D721Med (cell line): ENCODE results near the gene CLEC10A.
"Not testable (repeated sequence)": the region's sequence is repeated elsewhere in the genome, so short reads cannot be mapped to it uniquely, and the experiment has no call there.

Experiments used
- DNase-seq: peaks from one replicate; pipeline ENCODE4 v3.0.0; 2011; ENCODE audit warnings: low spot score; ENCODE audit not compliant: insufficient read length
- FAIRE-seq: peaks from 2 replicates; lab custom pipeline; 2011; peaks lifted over from hg19 to GRCh38; lab: Jason Lieb, UNC
- CTCF ChIP-seq: IDR thresholded peaks from 2 replicates; pipeline ENCODE4 v1.5.1; 2012; ENCODE audit warnings: mild to moderate bottlenecking, control low read depth; ENCODE audit not compliant: insufficient read depth; ENCODE audit errors: missing control alignments

CLEC10A gene

GRCh38 chr17:7064261-7064660 is 15.8 kb downstream of the CLEC10A start:
- no peak for FAIRE-seq
- TF ChIP-seq CTCF, result no peak
- no peak for DNase-seq

GRCh38 chr17:7063518-7064094 is 16.4 kb downstream of the CLEC10A start:
- TF ChIP-seq CTCF, result no peak
- FAIRE-seq (no peak), DNase-seq (no peak)

- no peak for TF ChIP-seq CTCF
- DNase-seq (no peak), FAIRE-seq (no peak)
These were observed 19.7 kb downstream of the CLEC10A start for GRCh38 chr17:7060165-7060891.

GRCh38 chr17:7058831-7059447 is 21.1 kb downstream of the CLEC10A start:
- FAIRE-seq, result no peak

GRCh38 chr17:7056386-7056785 is 23.7 kb downstream of the CLEC10A start:
- no peak for TF ChIP-seq CTCF
- no peak for FAIRE-seq
- no peak for DNase-seq

More at GRCh38 chr17:7058831-7059447, 21.1 kb downstream of the CLEC10A start:
- no peak for DNase-seq
- no peak for TF ChIP-seq CTCF

GRCh38 chr17:7050583-7050982 is 29.5 kb downstream of the CLEC10A start:
- FAIRE-seq, DNase-seq: not testable (repeated sequence)

GRCh38 chr17:7048968-7049367 is 31.1 kb downstream of the CLEC10A start:
- FAIRE-seq (no peak), DNase-seq (no peak)
- no peak for TF ChIP-seq CTCF
